ENCODE results near the gene ADCY5. TPM values are rescaled to one million over a fixed set of nuclear protein-coding genes. Genes with fewer than 3 reads are reported as not detected.
A peak's percentile ranks its signal among the peaks of the same experiment; 100 is the strongest.

The ADCY5 gene
- total and polyA plus RNA-seq, 2 donors from 2014 or later = 7.1 to 33.6 TPM

GRCh38 chr3:123446210-123446609 lies 2.7 kb downstream of the ADCY5 start:
- no peak for TF ChIP-seq CTCF (IDR thresholded peaks at IDR 0.05; ENCODE audit: borderline replicate concordance, extremely low read depth, insufficient read depth)
- no peaks in the 10 kb centered on the region for H3K9me3 ChIP-seq (ENCODE audit: control insufficient read depth in 2 of 3, insufficient read depth in 1 of 3, low read length in 3 of 3)
- FAIRE-seq = no peak
- H3K36me3 ChIP-seq (ENCODE audit: control insufficient read depth in 2 of 3, insufficient read depth in 3 of 3, low read length in 3 of 3) = no peaks in the 10 kb centered on the region
- peaks cover 0 to 5% (median 0%) of the 10 kb centered on the region in 3 donors for H3K4me1 ChIP-seq (ENCODE audit: control insufficient read depth in 2 of 3, insufficient read depth in 2 of 3, low read depth in 1 of 3, low read length in 3 of 3)
- no peak for DNase-seq
- no peaks in the 10 kb centered on the region for H3K27me3 ChIP-seq (ENCODE audit: control insufficient read depth, insufficient read depth, low read length)
- intact Hi-C loops (cut with DNase I) = no loop called here
- H3K9ac ChIP-seq (ENCODE audit: low read length in 3 of 3) = peak overlapping the region in 1 of 3 donors; percentile 46
- no peak overlapping the region for H3K27ac ChIP-seq (ENCODE audit: low read depth in 2 of 2, low read length in 2 of 2)
- peak overlapping the region in 2 of 3 donors; percentile 37 to 55 for H3K4me3 ChIP-seq (ENCODE audit: low read length in 3 of 3)

GRCh38 chr3:123445702-123446101 lies 3.2 kb downstream of the ADCY5 start:
- Histone ChIP-seq H3K27me3 (ENCODE audit: control insufficient read depth, insufficient read depth, low read length) (no peaks in the 10 kb centered on the region), H3K27ac (ENCODE audit: low read depth in 2 of 2, low read length in 2 of 2) (no peak overlapping the region)
- intact Hi-C loops (cut with DNase I) = no loop called here

GRCh38 chr3:123444744-123445143 lies 4.1 kb downstream of the ADCY5 start:
- no peaks in the 10 kb centered on the region for H3K9me3 ChIP-seq (ENCODE audit: control insufficient read depth in 2 of 3, insufficient read depth in 1 of 3, low read length in 3 of 3)
- no peaks in the 10 kb centered on the region for H3K27me3 ChIP-seq (ENCODE audit: control insufficient read depth, insufficient read depth, low read length)
- H3K9ac ChIP-seq (ENCODE audit: low read length in 3 of 3) = no peak overlapping the region
- H3K4me1 ChIP-seq (ENCODE audit: control insufficient read depth in 2 of 3, insufficient read depth in 2 of 3, low read depth in 1 of 3, low read length in 3 of 3) = peaks cover 0 to 5% (median 0%) of the 10 kb centered on the region in 3 donors
- TF ChIP-seq CTCF (IDR thresholded peaks at IDR 0.05; ENCODE audit: borderline replicate concordance, extremely low read depth, insufficient read depth) = no peak
- intact Hi-C loops (cut with DNase I) = no loop called here
- DNase-seq (no peak), FAIRE-seq (no peak)
- H3K36me3 ChIP-seq (ENCODE audit: control insufficient read depth in 2 of 3, insufficient read depth in 3 of 3, low read length in 3 of 3) = no peaks in the 10 kb centered on the region
- H3K4me3 ChIP-seq (ENCODE audit: low read length in 3 of 3) = no peak overlapping the region
- H3K27ac ChIP-seq (ENCODE audit: low read depth in 2 of 2, low read length in 2 of 2) = no peak overlapping the region

More at GRCh38 chr3:123445702-123446101, 3.2 kb downstream of the ADCY5 start:
- Histone ChIP-seq H3K4me3 (ENCODE audit: low read length in 3 of 3) (peak overlapping the region in 2 of 3 donors; percentile 37 to 55), H3K9me3 (ENCODE audit: control insufficient read depth in 2 of 3, insufficient read depth in 1 of 3, low read length in 3 of 3) (no peaks in the 10 kb centered on the region), H3K36me3 (ENCODE audit: control insufficient read depth in 2 of 3, insufficient read depth in 3 of 3, low read length in 3 of 3) (no peaks in the 10 kb centered on the region), H3K4me1 (ENCODE audit: control insufficient read depth in 2 of 3, insufficient read depth in 2 of 3, low read depth in 1 of 3, low read length in 3 of 3) (peaks cover 0 to 5% (median 0%) of the 10 kb centered on the region in 3 donors), H3K9ac (ENCODE audit: low read length in 3 of 3) (no peak overlapping the region)
- FAIRE-seq (no peak), DNase-seq (no peak)
- no peak for TF ChIP-seq CTCF (IDR thresholded peaks at IDR 0.05; ENCODE audit: borderline replicate concordance, extremely low read depth, insufficient read depth)

- FAIRE-seq = no peak
Observed at GRCh38 chr3:123444023-123444422, 4.9 kb downstream of the ADCY5 start.

More at GRCh38 chr3:123444023-123444422, 4.9 kb downstream of the ADCY5 start:
- intact Hi-C loops (cut with DNase I) = no loop called here
- TF ChIP-seq CTCF (IDR thresholded peaks at IDR 0.05; ENCODE audit: borderline replicate concordance, extremely low read depth, insufficient read depth) = no peak
- DNase-seq = peak in 1 of 5 donors; percentile 49
- Histone ChIP-seq H3K27me3 (ENCODE audit: control insufficient read depth, insufficient read depth, low read length) (no peaks in the 10 kb centered on the region), H3K9ac (ENCODE audit: low read length in 3 of 3) (no peak overlapping the region), H3K4me3 (ENCODE audit: low read length in 3 of 3) (no peak overlapping the region), H3K9me3 (ENCODE audit: control insufficient read depth in 2 of 3, insufficient read depth in 1 of 3, low read length in 3 of 3) (no peaks in the 10 kb centered on the region), H3K36me3 (ENCODE audit: control insufficient read depth in 2 of 3, insufficient read depth in 3 of 3, low read length in 3 of 3) (no peaks in the 10 kb centered on the region), H3K27ac (ENCODE audit: low read depth in 2 of 2, low read length in 2 of 2) (no peak overlapping the region), H3K4me1 (ENCODE audit: control insufficient read depth in 2 of 3, insufficient read depth in 2 of 3, low read depth in 1 of 3, low read length in 3 of 3) (peaks cover 0 to 5% (median 0%) of the 10 kb centered on the region in 3 donors)
